Lung microvascular endothelial cell (primary cell): ENCODE results near the gene GLRX3. TPM values are rescaled to one million over a fixed set of nuclear protein-coding genes. Genes with fewer than 3 reads are reported as not detected.
"Not testable (repeated sequence)": the region's sequence is repeated elsewhere in the genome, so short reads cannot be mapped to it uniquely, and the experiment has no call there.

Experiments used
- DNase-seq, 2 donors: peaks; one replicate each; pipeline versions ENCODE4 v3.0.0 to v3.0.0-alpha.2; 2010; ENCODE audit warnings: low read depth in 2 of 2
- total RNA-seq: library from RNA; depleted of rRNA; stranded (reverse); fragments of >200 nt; gene quantifications from 2 replicates; pipeline ENCODE4 v1.2.1, GENCODE V29; 2014

Gene GLRX3
- total RNA-seq, 1 donor from 2014 or later: 47.2 TPM

- no peak for DNase-seq
Observed at GRCh38 chr10:130188195-130189175, 52.3 kb downstream of the GLRX3 start.

GRCh38 chr10:130189608-130190054 lies 53.4 kb downstream of the GLRX3 start:
- no peak for DNase-seq

GRCh38 chr10:130190055-130190736 lies 54.0 kb downstream of the GLRX3 start:
- peak; percentile 85 to 90 for DNase-seq

- no peak for DNase-seq
Observed at GRCh38 chr10:130190737-130191115, 54.5 kb downstream of the GLRX3 start.

- DNase-seq: no peak
Observed at GRCh38 chr10:130191380-130191779, 55.2 kb downstream of the GLRX3 start.

- no peak for DNase-seq
Observed at GRCh38 chr10:130192276-130192848, 56.2 kb downstream of the GLRX3 start.

GRCh38 chr10:130193033-130193432 lies 56.8 kb downstream of the GLRX3 start:
- no peak for DNase-seq

- no peak for DNase-seq
Observed at GRCh38 chr10:130193493-130194193, 57.5 kb downstream of the GLRX3 start.

- no peak for DNase-seq
Observed at GRCh38 chr10:130194194-130194990, 58.2 kb downstream of the GLRX3 start.

GRCh38 chr10:130194991-130195645 lies 58.9 kb downstream of the GLRX3 start:
- no peak for DNase-seq

- no peak for DNase-seq
Observed at GRCh38 chr10:130195746-130196294, 59.6 kb downstream of the GLRX3 start.

- DNase-seq: no peak
Observed at GRCh38 chr10:130196511-130197487, 60.6 kb downstream of the GLRX3 start.

- DNase-seq: no peak
Observed at GRCh38 chr10:130198651-130199050, 62.5 kb downstream of the GLRX3 start.

- no peak for DNase-seq
Observed at GRCh38 chr10:130200179-130201042, 64.2 kb downstream of the GLRX3 start.

- no peak for DNase-seq
Observed at GRCh38 chr10:130201043-130201380, 64.8 kb downstream of the GLRX3 start.

- not testable (repeated sequence) for DNase-seq
Observed at GRCh38 chr10:130202150-130202549, 66.0 kb downstream of the GLRX3 start.

- DNase-seq: no peak
Observed at GRCh38 chr10:130202984-130203621, 66.9 kb downstream of the GLRX3 start.
